A673 (cell line): ENCODE data around the gene RYK. TPM values are rescaled to one million over a fixed set of nuclear protein-coding genes. Genes with fewer than 3 reads are reported as not detected.

ENCODE experiments used
- BruUV-seq: library from RNA; stranded (reverse); fragments of 400-500 nt; replicated peaks from 2 replicates; lab custom pipeline; 2021; lab: Mats Ljungman, UMichigan
- CTCF ChIA-PET: fragments of 300-600 bp; sonication (Branson Sonifier 250); formaldehyde crosslinking; loops from one replicate; lab custom pipeline; 2022; ENCODE audit warnings: antibody characterized with exemption; lab: Charles Lee
- POLR2A ChIA-PET: fragments of 300-600 bp; sonication (Branson Sonifier 250); formaldehyde crosslinking; loops from one replicate; lab custom pipeline; 2022; ENCODE audit warnings: antibody characterized with exemption; ENCODE audit not compliant: low non-redundant PET; lab: Charles Lee
- DNase-seq: peaks from one replicate; pipeline ENCODE4 v3.0.0-alpha.2; 2015; ENCODE audit warnings: low spot score
- H3K27ac ChIP-seq: fragments of 200-600 bp; sonication (generic); 2 replicates; pipeline ENCODE4 v1.5.1; 2016; ENCODE audit warnings: mixed run types, low read depth, mild to moderate bottlenecking, mixed read lengths, antibody characterized with exemption, low read length; ENCODE audit not compliant: poor library complexity, severe bottlenecking
- H3K27me3 ChIP-seq: fragments of 200-600 bp; sonication (generic); replicated peaks from 2 replicates; pipeline ENCODE4 v1.6.1; 2017; ENCODE audit warnings: mixed run types, low read depth, mild to moderate bottlenecking, mixed read lengths, antibody characterized with exemption, low read length; ENCODE audit not compliant: insufficient read depth, poor library complexity
- H3K36me3 ChIP-seq: fragments of 200-600 bp; sonication (generic); 2 replicates; pipeline ENCODE4 v1.6.1; 2016; ENCODE audit warnings: mixed run types, mild to moderate bottlenecking, mixed read lengths, antibody characterized with exemption, low read length; ENCODE audit not compliant: insufficient read depth, poor library complexity, severe bottlenecking
- H3K4me1 ChIP-seq: fragments of 200-600 bp; sonication (generic); 2 replicates; pipeline ENCODE4 v1.6.1; 2017; ENCODE audit warnings: mixed run types, mild to moderate bottlenecking, mixed read lengths, antibody characterized with exemption, low read length; ENCODE audit not compliant: insufficient read depth, poor library complexity, severe bottlenecking
- H3K4me3 ChIP-seq: fragments of 200-600 bp; sonication (generic); 2 replicates; pipeline ENCODE4 v1.5.1; 2016; ENCODE audit warnings: low read depth, mixed run types, mild to moderate bottlenecking, mixed read lengths, low read length; ENCODE audit not compliant: poor library complexity, severe bottlenecking
- H3K9me3 ChIP-seq: fragments of 200-600 bp; sonication (generic); 2 replicates; pipeline ENCODE4 v1.6.1; 2016; ENCODE audit warnings: mixed run types, low read depth, mild to moderate bottlenecking, mixed read lengths, antibody characterized with exemption, low read length; ENCODE audit not compliant: poor library complexity, severe bottlenecking
- EZH2 ChIP-seq: fragments of 200-600 bp; sonication (generic); IDR thresholded peaks from 2 replicates; pipeline ENCODE4 v1.6.1; 2017; ENCODE audit warnings: borderline replicate concordance, low read depth, mild to moderate bottlenecking, mixed read lengths, antibody characterized with exemption, low read length; ENCODE audit not compliant: poor library complexity, severe bottlenecking
- intact Hi-C: fragments of 100-400 bp; cut with micrococcal nuclease; formaldehyde crosslinking; loops from one replicate; pipeline ENCODE4 v1.10.0; 2022; ENCODE audit not compliant: unreplicated experiment
- total RNA-seq: library from RNA; stranded (reverse); gene quantifications from 2 replicates; pipeline ENCODE4 v1.2.3, GENCODE V29; 2021
- TF ChIP-seq, protein P1 (sequence below): fragments of 300-800, 200-600 bp; sonication (generic); conservative IDR thresholded peaks from 2 replicates; pipeline ENCODE4 v1.5.1; 2017; ENCODE audit warnings: low read depth, mild to moderate bottlenecking, antibody characterized with exemption, low read length, moderate library complexity, mixed read lengths

The RYK gene
- total RNA-seq, 1 experiment from 2014 or later: 47.8 TPM

DNA sequence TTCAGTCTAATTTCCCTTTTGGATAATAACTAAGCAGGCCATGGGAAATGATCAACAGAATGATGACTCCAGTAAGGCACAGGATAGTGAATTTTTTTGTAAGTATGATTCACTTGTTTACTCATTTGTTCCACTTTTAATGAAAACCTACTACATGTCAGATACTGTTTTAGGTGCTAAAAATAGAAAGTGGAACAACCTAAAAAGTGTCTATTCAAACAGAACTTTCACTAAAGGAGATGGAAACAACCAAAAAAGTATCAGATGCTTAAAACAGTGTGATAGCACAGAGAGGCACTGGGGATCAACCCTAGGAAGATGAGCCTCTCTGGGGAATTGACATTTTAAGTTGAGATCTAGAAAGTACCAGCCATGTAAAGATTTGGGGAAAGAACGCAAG, 11.1 kb downstream of the RYK start:
- no peak for DNase-seq
- H3K27me3 ChIP-seq: no peaks in the 10 kb centered on the region
- H3K27ac ChIP-seq: no peak overlapping the region
- ChIA-PET CTCF (no interaction called here), POLR2A (no interaction called here)
- H3K4me3 ChIP-seq: no peak overlapping the region
- no peaks in the 10 kb centered on the region for H3K36me3 ChIP-seq
- BruUV-seq: no TSS peak
- intact Hi-C loops: no loop called here
- peaks cover 24% of the 10 kb centered on the region for H3K4me1 ChIP-seq
- no peaks in the 10 kb centered on the region for H3K9me3 ChIP-seq
- TF ChIP-seq, protein P1, sequence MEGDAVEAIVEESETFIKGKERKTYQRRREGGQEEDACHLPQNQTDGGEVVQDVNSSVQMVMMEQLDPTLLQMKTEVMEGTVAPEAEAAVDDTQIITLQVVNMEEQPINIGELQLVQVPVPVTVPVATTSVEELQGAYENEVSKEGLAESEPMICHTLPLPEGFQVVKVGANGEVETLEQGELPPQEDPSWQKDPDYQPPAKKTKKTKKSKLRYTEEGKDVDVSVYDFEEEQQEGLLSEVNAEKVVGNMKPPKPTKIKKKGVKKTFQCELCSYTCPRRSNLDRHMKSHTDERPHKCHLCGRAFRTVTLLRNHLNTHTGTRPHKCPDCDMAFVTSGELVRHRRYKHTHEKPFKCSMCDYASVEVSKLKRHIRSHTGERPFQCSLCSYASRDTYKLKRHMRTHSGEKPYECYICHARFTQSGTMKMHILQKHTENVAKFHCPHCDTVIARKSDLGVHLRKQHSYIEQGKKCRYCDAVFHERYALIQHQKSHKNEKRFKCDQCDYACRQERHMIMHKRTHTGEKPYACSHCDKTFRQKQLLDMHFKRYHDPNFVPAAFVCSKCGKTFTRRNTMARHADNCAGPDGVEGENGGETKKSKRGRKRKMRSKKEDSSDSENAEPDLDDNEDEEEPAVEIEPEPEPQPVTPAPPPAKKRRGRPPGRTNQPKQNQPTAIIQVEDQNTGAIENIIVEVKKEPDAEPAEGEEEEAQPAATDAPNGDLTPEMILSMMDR: no peak
- TF ChIP-seq EZH2: no peak

DNA sequence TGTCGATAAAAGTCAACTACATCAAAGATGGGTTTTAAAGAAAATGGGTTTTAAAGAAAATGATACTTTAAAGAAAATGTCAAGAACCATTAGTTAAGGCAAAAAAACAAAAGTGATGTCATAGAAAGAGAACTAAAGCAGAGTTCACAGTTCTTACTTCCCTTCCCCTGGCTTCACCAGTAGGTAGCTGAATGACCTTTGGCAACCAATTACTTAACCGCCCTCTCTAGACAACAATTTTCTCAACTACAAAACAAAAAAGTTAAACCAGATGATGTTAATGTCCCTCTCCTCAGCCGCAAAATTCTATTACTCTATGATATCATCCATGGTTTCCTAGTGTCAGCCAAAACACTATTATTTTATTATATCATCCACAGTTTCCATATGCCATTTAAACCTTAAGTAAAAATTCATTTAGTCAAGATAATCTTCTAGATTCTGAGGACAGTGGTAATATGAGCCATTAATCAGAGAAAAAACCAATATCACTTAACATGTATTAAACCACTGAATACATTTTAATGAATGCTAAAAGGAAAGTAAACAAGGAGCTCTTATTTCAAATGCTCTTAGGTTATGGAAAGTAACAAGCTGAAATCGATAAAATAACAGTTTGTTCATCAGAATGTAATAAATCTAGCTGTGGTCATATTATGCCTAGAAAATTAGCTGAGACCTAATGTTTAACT, 13.1 kb downstream of the RYK start:
- no peak for DNase-seq
- Histone ChIP-seq H3K27ac (no peak overlapping the region), H3K36me3 (peaks cover 3% of the 10 kb centered on the region), H3K9me3 (peaks cover 5% of the 10 kb centered on the region), H3K27me3 (no peaks in the 10 kb centered on the region), H3K4me1 (peaks cover 14% of the 10 kb centered on the region), H3K4me3 (no peak overlapping the region)
- ChIA-PET POLR2A (no interaction called here), CTCF (interaction anchor here (0.6 kb wide), 1 partner anchor 26 kb away, joined by 3 read pairs; no protein-coding TSS in a partner anchor)
- TF ChIP-seq EZH2: no peak
- TF ChIP-seq, protein P1: no peak
- no TSS peak for BruUV-seq
- intact Hi-C loops: no loop called here

GRCh38 chr3:134236505-134237170, 14.0 kb downstream of the RYK start:
- no peaks in the 10 kb centered on the region for H3K27me3 ChIP-seq
- BruUV-seq: no TSS peak
- H3K9me3 ChIP-seq: peaks cover 5% of the 10 kb centered on the region
- intact Hi-C loops: no loop called here
- H3K4me1 ChIP-seq: peaks cover 24% of the 10 kb centered on the region
- POLR2A ChIA-PET: no interaction called here
- H3K4me3 ChIP-seq: no peak overlapping the region
- TF ChIP-seq EZH2: no peak
- TF ChIP-seq, protein P1: no peak
- no peak overlapping the region for H3K27ac ChIP-seq
- no peak for DNase-seq
- CTCF ChIA-PET: no interaction called here
- H3K36me3 ChIP-seq: peaks cover 3% of the 10 kb centered on the region
